Measurements from ENCODE around the gene ANO9.

DNA sequence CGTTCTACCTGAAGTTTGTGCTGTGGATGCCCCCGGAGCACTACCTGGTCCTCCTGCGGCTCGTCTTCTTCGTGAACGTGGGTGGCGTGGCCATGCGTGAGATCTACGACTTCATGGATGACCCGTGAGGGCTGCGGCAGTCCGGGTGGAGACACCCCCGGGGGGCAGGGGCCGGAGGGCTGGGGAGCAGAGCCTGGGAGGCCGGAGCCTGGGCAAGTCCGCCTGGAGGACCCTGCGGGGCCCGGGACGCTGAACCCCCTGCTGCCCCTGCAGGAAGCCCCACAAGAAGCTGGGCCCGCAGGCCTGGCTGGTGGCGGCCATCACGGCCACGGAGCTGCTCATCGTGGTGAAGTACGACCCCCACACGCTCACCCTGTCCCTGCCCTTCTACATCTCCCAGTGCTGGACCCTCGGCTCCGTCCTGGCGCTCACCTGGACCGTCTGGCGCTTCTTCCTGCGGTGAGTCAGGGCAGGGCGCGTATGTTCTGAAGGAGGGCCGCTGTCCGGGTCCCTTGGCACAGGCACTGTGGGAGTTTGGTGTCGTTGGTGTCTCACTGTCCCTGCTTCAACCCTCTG lies 47.9 kb upstream of the ANO9 start:
- TF ChIP-seq, protein P1, sequence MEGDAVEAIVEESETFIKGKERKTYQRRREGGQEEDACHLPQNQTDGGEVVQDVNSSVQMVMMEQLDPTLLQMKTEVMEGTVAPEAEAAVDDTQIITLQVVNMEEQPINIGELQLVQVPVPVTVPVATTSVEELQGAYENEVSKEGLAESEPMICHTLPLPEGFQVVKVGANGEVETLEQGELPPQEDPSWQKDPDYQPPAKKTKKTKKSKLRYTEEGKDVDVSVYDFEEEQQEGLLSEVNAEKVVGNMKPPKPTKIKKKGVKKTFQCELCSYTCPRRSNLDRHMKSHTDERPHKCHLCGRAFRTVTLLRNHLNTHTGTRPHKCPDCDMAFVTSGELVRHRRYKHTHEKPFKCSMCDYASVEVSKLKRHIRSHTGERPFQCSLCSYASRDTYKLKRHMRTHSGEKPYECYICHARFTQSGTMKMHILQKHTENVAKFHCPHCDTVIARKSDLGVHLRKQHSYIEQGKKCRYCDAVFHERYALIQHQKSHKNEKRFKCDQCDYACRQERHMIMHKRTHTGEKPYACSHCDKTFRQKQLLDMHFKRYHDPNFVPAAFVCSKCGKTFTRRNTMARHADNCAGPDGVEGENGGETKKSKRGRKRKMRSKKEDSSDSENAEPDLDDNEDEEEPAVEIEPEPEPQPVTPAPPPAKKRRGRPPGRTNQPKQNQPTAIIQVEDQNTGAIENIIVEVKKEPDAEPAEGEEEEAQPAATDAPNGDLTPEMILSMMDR (IDR thresholded peaks at IDR 0.05) = no peak
- TF ChIP-seq POLR2A (IDR thresholded peaks at IDR 0.05; ENCODE audit: low read depth) (no peak), POLR2AphosphoS5 (IDR thresholded peaks at IDR 0.05) (no peak)

All from esophagus muscularis mucosa (tissue), 3 donors.